HuH-7 (cell line): ENCODE results near the gene NEK3.
A peak's percentile ranks its signal among the peaks of the same experiment; 100 is the strongest.
"Not testable (repeated sequence)": the region's sequence is repeated elsewhere in the genome, so short reads cannot be mapped to it uniquely, and the experiment has no call there.

Experiments
- DNase-seq: peaks from one replicate; pipeline ENCODE4 v3.0.0; 2011; ENCODE audit warnings: low spot score

The NEK3 gene

DNA sequence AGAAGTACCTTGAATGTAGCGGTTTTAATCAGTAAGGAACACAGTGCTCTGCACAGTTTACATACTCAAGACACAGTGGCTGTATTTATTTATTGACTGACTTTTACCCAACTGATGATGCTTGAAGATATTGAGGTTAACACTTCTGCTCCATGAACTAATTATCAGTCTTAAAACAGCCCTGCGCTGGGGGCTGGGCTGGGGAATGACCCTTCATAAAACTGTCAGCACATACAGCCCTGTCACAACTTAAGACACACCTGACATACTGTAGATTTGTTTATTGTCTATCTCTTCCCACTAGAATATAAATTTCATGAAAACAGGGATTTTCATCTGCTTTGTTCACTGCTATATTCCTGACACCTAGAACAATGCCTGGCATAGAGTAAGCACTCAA is 41.3 kb downstream of the NEK3 start:
- DNase-seq, result no peak

GRCh38 chr13:52112591-52112990 is 46.8 kb downstream of the NEK3 start:
- DNase-seq, result no peak

- DNase-seq, result no peak
Observed at GRCh38 chr13:52109116-52109670, 50.2 kb downstream of the NEK3 start.

GRCh38 chr13:52105841-52106240 is 53.6 kb downstream of the NEK3 start:
- DNase-seq, result no peak

- peak; percentile 17 for DNase-seq
Observed at GRCh38 chr13:52104624-52105023, 54.8 kb downstream of the NEK3 start.

GRCh38 chr13:52103386-52103785 is 56.0 kb downstream of the NEK3 start:
- DNase-seq, result no peak

DNA sequence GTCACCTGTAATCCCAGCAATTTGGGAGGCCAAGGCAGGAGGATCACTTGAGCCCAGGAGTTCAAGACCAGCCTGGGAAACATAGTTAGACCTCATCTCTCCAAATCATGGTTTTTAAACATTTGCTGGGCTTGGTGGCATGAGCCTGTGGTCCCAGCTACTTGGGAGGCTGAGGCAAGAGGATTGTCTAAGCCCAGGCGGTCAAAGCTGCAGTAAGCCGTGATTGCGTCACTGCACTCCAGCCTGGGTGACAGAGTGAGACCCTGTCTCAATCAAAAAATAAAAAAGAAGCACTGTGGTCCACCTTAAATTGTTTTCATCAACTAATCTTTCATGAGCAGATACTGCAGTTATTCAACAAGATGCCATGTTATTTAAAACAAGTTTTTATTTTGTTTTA is 57.0 kb downstream of the NEK3 start:
- not testable (repeated sequence) for DNase-seq

- DNase-seq, result no peak
Observed at GRCh38 chr13:52097197-52097596, 62.2 kb downstream of the NEK3 start.

GRCh38 chr13:52096748-52097147 is 62.6 kb downstream of the NEK3 start:
- DNase-seq, result no peak

DNA sequence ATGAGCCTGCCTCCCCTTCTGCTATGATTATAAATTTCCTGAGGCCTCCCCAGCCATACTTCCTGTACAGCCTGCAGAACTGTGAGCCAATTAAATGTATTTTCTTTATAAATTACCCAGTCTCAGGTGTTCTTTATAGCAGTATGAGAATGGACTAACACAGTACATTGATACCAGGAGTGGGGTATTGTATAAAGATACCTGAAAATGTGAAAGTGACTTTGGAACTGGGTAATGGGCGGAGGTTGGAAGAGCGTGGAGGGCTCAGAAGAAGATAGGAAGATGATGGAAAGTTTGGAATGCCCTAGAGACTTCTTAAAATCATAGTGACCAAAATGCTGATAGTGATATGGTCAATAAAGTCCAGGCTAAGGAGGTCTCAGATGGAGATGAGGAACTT is 63.3 kb downstream of the NEK3 start:
- DNase-seq, result no peak

GRCh38 chr13:52092087-52092486 is 67.3 kb downstream of the NEK3 start:
- no peak for DNase-seq

DNA sequence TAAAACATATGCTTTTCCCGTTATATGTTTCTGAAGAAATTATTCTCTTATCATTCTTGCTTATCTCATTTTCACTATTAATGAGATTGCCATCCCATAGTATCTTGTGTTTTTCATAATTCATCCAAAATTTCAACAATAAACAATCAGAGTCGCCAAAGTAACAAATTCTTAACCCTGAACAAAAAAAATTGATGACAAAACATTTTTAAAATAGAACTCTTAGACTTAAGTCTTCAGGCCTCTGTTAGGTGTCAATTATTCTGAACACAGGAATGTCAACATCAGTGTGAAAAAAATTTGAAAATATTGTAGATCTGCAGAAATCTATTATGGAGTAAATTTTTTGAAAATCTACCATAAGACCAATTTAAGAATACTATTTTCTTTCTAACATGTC is 67.9 kb downstream of the NEK3 start:
- DNase-seq, result no peak

DNA sequence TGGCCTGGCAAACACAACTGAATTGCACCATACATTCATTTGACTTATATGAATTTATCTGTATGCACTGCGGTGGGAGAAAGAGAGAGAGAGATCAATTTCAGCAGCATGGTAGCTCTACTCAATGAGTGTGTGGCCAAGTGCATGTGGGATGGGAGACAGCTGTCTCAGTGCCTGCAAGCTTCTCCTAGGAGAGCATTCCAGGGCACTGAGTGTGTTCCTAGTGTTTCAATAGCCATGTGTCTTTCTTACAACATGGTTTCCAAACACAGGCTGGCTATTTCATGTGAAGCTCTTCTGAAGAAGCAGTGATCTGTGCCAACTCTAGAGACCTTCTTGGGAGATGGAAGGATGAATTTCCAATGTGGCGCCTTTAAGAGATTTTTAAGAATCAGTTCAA is 74.0 kb downstream of the NEK3 start:
- DNase-seq, result no peak

- not testable (repeated sequence) for DNase-seq
Observed at GRCh38 chr13:52084981-52085380, 74.4 kb downstream of the NEK3 start.
